NT2/D1 (cell line): ENCODE data around the gene MTERF4.

Source experiments
- SUZ12 ChIP-seq: IDR thresholded peaks from 2 replicates; pipeline ENCODE4 v1.6.1; 2011; ENCODE audit not compliant: insufficient read length, insufficient read depth; ENCODE audit errors: extremely low read depth
- YY1 ChIP-seq: IDR thresholded peaks from 2 replicates; pipeline ENCODE4 v1.6.1; 2011; ENCODE audit not compliant: insufficient read length, insufficient read depth
- ZNF274 ChIP-seq: IDR thresholded peaks from 2 replicates; pipeline ENCODE4 v1.6.1; 2011; ENCODE audit warnings: mild to moderate bottlenecking, low read depth, low read length

- TF ChIP-seq YY1 = no peak
- no peak for TF ChIP-seq SUZ12
- TF ChIP-seq ZNF274 = no peak
Observed at GRCh38 chr2:241091734-241092445, 10.2 kb downstream of the MTERF4 start.
